Measurements from ENCODE around the gene MAML2.

GRCh38 chr11:96188243-96189006 is 154.6 kb downstream of the MAML2 start:
- no peak for TF ChIP-seq POLR2A (IDR thresholded peaks at IDR 0.05)
- TF ChIP-seq, protein P1, sequence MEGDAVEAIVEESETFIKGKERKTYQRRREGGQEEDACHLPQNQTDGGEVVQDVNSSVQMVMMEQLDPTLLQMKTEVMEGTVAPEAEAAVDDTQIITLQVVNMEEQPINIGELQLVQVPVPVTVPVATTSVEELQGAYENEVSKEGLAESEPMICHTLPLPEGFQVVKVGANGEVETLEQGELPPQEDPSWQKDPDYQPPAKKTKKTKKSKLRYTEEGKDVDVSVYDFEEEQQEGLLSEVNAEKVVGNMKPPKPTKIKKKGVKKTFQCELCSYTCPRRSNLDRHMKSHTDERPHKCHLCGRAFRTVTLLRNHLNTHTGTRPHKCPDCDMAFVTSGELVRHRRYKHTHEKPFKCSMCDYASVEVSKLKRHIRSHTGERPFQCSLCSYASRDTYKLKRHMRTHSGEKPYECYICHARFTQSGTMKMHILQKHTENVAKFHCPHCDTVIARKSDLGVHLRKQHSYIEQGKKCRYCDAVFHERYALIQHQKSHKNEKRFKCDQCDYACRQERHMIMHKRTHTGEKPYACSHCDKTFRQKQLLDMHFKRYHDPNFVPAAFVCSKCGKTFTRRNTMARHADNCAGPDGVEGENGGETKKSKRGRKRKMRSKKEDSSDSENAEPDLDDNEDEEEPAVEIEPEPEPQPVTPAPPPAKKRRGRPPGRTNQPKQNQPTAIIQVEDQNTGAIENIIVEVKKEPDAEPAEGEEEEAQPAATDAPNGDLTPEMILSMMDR (IDR thresholded peaks at IDR 0.05), result no peak
- TF ChIP-seq EP300 (IDR thresholded peaks at IDR 0.05; ENCODE audit: low read depth), result no peak
